ENCODE measurements around the gene CCT7. TPM values are rescaled to one million over a fixed set of nuclear protein-coding genes. Genes with fewer than 3 reads are reported as not detected.
A peak's percentile ranks its signal among the peaks of the same experiment; 100 is the strongest.

The CCT7 gene
- polyA plus RNA-seq, 1 of the 3 experiments (the other 2 are of a cell fraction): 369 TPM

DNA sequence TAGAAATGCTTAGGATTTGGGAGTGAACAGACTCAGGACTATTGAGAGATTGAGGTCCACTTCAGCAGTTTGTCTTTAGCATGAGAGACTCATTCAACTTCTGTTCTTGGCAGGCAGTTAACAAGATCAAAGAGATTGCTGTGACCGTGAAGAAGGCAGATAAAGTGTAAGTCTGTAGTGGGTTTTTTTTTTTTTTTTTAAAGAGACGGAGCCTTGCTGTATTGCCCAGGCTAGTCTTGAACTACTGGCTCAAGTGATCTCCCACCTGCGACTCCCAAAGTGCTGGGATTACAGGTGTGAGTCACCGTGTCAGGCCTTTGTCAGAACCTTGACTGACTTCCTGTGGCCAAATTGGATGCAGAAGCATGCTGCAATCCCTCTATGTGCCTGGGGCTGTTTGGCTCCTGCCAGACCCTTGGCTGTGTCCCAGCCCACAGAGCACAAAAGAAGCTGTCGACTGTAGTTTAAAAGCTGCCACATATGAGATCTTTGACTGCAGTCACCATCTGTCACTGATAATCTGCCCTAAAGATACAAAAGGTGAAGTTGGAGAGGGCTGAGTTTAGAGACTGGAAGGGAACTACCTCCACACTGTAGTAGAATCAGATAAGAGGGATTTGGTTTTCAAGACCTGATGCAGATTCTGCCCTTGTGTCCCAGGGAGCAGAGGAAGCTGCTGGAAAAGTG, 9.9 kb downstream of the CCT7 start (continued):
- no peak for TF ChIP-seq SMC3 (IDR thresholded peaks at IDR 0.05; ENCODE audit: low read depth, low read length)
- TF ChIP-seq FOSL2 (IDR thresholded peaks at IDR 0.05; ENCODE audit: borderline replicate concordance, low read depth): no peak
- TF ChIP-seq, protein P1, sequence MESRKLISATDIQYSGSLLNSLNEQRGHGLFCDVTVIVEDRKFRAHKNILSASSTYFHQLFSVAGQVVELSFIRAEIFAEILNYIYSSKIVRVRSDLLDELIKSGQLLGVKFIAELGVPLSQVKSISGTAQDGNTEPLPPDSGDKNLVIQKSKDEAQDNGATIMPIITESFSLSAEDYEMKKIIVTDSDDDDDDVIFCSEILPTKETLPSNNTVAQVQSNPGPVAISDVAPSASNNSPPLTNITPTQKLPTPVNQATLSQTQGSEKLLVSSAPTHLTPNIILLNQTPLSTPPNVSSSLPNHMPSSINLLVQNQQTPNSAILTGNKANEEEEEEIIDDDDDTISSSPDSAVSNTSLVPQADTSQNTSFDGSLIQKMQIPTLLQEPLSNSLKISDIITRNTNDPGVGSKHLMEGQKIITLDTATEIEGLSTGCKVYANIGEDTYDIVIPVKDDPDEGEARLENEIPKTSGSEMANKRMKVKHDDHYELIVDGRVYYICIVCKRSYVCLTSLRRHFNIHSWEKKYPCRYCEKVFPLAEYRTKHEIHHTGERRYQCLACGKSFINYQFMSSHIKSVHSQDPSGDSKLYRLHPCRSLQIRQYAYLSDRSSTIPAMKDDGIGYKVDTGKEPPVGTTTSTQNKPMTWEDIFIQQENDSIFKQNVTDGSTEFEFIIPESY (IDR thresholded peaks at IDR 0.05; ENCODE audit: borderline replicate concordance, low read depth): no peak
- TF ChIP-seq RAD21 (IDR thresholded peaks at IDR 0.05; ENCODE audit: low read length): no peak
- no peak for TF ChIP-seq GABPA (IDR thresholded peaks at IDR 0.05; ENCODE audit: low read depth)
- TF ChIP-seq, protein P2, sequence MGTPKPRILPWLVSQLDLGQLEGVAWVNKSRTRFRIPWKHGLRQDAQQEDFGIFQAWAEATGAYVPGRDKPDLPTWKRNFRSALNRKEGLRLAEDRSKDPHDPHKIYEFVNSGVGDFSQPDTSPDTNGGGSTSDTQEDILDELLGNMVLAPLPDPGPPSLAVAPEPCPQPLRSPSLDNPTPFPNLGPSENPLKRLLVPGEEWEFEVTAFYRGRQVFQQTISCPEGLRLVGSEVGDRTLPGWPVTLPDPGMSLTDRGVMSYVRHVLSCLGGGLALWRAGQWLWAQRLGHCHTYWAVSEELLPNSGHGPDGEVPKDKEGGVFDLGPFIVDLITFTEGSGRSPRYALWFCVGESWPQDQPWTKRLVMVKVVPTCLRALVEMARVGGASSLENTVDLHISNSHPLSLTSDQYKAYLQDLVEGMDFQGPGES (IDR thresholded peaks at IDR 0.05; ENCODE audit: low read depth, low read length): no peak
- peak; percentile 52; the same call in 1 of the 2 replicates for TF ChIP-seq FOXJ3 (CRISPR knock-in tag; IDR thresholded peaks at IDR 0.05)
- TF ChIP-seq FOXM1 (IDR thresholded peaks at IDR 0.05; ENCODE audit: low read depth): no peak

DNA sequence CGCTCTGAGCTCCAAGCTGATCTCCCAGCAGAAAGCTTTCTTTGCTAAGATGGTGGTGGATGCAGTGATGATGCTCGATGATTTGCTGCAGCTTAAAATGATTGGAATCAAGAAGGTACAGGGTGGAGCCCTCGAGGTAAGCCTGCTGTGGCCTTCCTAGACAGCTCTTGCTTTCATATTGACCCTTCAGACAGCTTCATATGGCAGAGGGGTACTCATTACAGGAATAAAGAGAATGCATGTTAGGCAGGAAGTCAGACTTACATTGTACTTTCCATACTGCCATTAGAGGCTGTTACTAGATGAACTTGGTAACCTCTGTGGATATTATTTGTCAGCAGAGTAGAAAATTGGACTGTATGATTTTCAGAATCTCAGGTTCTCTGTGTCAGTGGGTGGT, 10.5 kb downstream of the CCT7 start:
- peaks cover 49% of the 10 kb centered on the region for H3K79me2 ChIP-seq (ENCODE audit: insufficient read depth)
- peaks cover 52% of the 10 kb centered on the region for H4K20me1 ChIP-seq (ENCODE audit: insufficient read depth)
- peaks cover 0 to 21% of the 10 kb centered on the region in 2 experiments; a peak in 2 of 4 replicates for H3K4me1 ChIP-seq (ENCODE audit: control insufficient read depth in 1 of 2, insufficient read depth in 2 of 2, low read depth in 1 of 2, low read length in 1 of 2)
- no peak overlapping the region for H2AFZ ChIP-seq (ENCODE audit: low read depth)
- no peaks in the 10 kb centered on the region for H3K9me2 ChIP-seq
- no peak overlapping the region for H3K4me3 ChIP-seq (ENCODE audit: low read depth in 2 of 2, low read length in 1 of 2)
- CTCF ChIA-PET: interaction anchor here (0.9 to 3.5 kb wide), 6 partner anchors 10 to 67 kb away, joined by 3 to 19 read pairs (median 4); partner anchors contain the start of gene CCT7
- peaks cover 89 to 94% of the 10 kb centered on the region in 2 experiments for H3K36me3 ChIP-seq (replicated peaks in 1 of 2; ENCODE audit: control insufficient read depth in 1 of 2, insufficient read depth in 2 of 2, low read length in 1 of 2)
- WGBS (ENCODE audit: low lambda C conversion rate): 85% methylated on average over 3 of the region's 3 CpGs
- no peaks in the 10 kb centered on the region for H3K27me3 ChIP-seq (ENCODE audit: insufficient read depth)
- H3F3A ChIP-seq (replicated peaks; ENCODE audit: insufficient read depth): peaks cover 6% of the 10 kb centered on the region
- no peaks in the 10 kb centered on the region for H3K9me3 ChIP-seq
- H3K27ac ChIP-seq (ENCODE audit: low read depth in 2 of 2, low read length in 1 of 2): peak overlapping the region in 1 of 2 experiments; percentile 81; a peak in 2 of 4 replicates
- DNase-seq: no peak
- H3K4me2 ChIP-seq: no peak overlapping the region
- H3K9ac ChIP-seq: no peak overlapping the region
- POLR2A ChIA-PET: interaction anchor here (0.9 to 1.5 kb wide), 5 partner anchors 8 to 13 kb away, joined by 3 to 13 read pairs (median 6); partner anchors contain the start of genes CCT7 and PRADC1
- TF ChIP-seq TEAD4 (IDR thresholded peaks at IDR 0.05; ENCODE audit: borderline replicate concordance, insufficient read depth): no peak
- no peak for TF ChIP-seq RXRA (IDR thresholded peaks at IDR 0.05; ENCODE audit: borderline replicate concordance, low read depth)
- TF ChIP-seq NRF1 (IDR thresholded peaks at IDR 0.05; ENCODE audit: low read depth, low read length): no peak
- no peak for TF ChIP-seq MXI1 (IDR thresholded peaks at IDR 0.05; ENCODE audit: low read depth, low read length)
- TF ChIP-seq, protein P1 (IDR thresholded peaks at IDR 0.05; ENCODE audit: borderline replicate concordance, low read depth): no peak
- no peak for TF ChIP-seq NFIC (IDR thresholded peaks at IDR 0.05; ENCODE audit: borderline replicate concordance)
- TF ChIP-seq, protein P3, sequence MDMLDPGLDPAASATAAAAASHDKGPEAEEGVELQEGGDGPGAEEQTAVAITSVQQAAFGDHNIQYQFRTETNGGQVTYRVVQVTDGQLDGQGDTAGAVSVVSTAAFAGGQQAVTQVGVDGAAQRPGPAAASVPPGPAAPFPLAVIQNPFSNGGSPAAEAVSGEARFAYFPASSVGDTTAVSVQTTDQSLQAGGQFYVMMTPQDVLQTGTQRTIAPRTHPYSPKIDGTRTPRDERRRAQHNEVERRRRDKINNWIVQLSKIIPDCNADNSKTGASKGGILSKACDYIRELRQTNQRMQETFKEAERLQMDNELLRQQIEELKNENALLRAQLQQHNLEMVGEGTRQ (IDR thresholded peaks at IDR 0.05; ENCODE audit: borderline replicate concordance, low read depth, low read length): no peak
- no peak for TF ChIP-seq RFX5 (IDR thresholded peaks at IDR 0.05; ENCODE audit: low read length)
- TF ChIP-seq, protein P4, sequence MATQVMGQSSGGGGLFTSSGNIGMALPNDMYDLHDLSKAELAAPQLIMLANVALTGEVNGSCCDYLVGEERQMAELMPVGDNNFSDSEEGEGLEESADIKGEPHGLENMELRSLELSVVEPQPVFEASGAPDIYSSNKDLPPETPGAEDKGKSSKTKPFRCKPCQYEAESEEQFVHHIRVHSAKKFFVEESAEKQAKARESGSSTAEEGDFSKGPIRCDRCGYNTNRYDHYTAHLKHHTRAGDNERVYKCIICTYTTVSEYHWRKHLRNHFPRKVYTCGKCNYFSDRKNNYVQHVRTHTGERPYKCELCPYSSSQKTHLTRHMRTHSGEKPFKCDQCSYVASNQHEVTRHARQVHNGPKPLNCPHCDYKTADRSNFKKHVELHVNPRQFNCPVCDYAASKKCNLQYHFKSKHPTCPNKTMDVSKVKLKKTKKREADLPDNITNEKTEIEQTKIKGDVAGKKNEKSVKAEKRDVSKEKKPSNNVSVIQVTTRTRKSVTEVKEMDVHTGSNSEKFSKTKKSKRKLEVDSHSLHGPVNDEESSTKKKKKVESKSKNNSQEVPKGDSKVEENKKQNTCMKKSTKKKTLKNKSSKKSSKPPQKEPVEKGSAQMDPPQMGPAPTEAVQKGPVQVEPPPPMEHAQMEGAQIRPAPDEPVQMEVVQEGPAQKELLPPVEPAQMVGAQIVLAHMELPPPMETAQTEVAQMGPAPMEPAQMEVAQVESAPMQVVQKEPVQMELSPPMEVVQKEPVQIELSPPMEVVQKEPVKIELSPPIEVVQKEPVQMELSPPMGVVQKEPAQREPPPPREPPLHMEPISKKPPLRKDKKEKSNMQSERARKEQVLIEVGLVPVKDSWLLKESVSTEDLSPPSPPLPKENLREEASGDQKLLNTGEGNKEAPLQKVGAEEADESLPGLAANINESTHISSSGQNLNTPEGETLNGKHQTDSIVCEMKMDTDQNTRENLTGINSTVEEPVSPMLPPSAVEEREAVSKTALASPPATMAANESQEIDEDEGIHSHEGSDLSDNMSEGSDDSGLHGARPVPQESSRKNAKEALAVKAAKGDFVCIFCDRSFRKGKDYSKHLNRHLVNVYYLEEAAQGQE (IDR thresholded peaks at IDR 0.05; ENCODE audit: low read depth, low read length): no peak
- no peak for TF ChIP-seq CHD2 (IDR thresholded peaks at IDR 0.05; ENCODE audit: low read length, partially characterized antibody)
- no peak for TF ChIP-seq POLR2AphosphoS5 (IDR thresholded peaks at IDR 0.05; ENCODE audit: low read depth, low read length)
- TF ChIP-seq, protein P5, sequence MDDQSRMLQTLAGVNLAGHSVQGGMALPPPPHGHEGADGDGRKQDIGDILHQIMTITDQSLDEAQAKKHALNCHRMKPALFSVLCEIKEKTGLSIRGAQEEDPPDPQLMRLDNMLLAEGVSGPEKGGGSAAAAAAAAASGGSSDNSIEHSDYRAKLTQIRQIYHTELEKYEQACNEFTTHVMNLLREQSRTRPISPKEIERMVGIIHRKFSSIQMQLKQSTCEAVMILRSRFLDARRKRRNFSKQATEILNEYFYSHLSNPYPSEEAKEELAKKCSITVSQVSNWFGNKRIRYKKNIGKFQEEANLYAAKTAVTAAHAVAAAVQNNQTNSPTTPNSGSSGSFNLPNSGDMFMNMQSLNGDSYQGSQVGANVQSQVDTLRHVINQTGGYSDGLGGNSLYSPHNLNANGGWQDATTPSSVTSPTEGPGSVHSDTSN (IDR thresholded peaks at IDR 0.05): no peak
- TF ChIP-seq ELF1 (IDR thresholded peaks at IDR 0.05): no peak
